ENCODE results near the gene TRIM10.

TRIM10 gene

GRCh38 chr6:30104661-30105060 lies 56.4 kb downstream of the TRIM10 start:
- TF ChIP-seq GATA3 (IDR thresholded peaks at IDR 0.05; ENCODE audit: low read depth, low read length) (no peak), GATA2 (IDR thresholded peaks at IDR 0.05; ENCODE audit: low read depth, low read length) (no peak)

- TF ChIP-seq GATA2 (IDR thresholded peaks at IDR 0.05; ENCODE audit: low read depth, low read length) (no peak), GATA3 (IDR thresholded peaks at IDR 0.05; ENCODE audit: low read depth, low read length) (no peak)
Measured at GRCh38 chr6:30103872-30104179, 57.2 kb downstream of the TRIM10 start.

GRCh38 chr6:30102970-30103871 lies 57.8 kb downstream of the TRIM10 start:
- TF ChIP-seq GATA2 (IDR thresholded peaks at IDR 0.05; ENCODE audit: low read depth, low read length) = no peak
- no peak for TF ChIP-seq GATA3 (IDR thresholded peaks at IDR 0.05; ENCODE audit: low read depth, low read length)

- no peak for TF ChIP-seq GATA2 (IDR thresholded peaks at IDR 0.05; ENCODE audit: low read depth, low read length)
- no peak for TF ChIP-seq GATA3 (IDR thresholded peaks at IDR 0.05; ENCODE audit: low read depth, low read length)
Measured at GRCh38 chr6:30102414-30102969, 58.5 kb downstream of the TRIM10 start.

All from SH-SY5Y (cell line).